ENCODE measurements around the gene HCRTR1.

DNA sequence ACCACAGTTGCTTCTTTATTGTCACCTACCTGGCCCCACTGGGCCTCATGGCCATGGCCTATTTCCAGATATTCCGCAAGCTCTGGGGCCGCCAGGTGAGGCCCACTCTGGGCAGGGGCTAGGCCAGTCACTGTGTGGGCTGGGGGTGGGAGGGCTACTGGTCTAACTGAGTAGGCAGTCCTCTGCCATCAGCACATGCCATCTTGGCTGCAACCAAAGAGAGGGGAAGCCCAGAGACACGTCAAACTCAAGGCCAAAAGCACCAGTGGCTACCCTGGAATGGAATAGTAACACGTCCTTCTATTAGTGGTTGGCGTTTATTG is 4.0 kb downstream of the HCRTR1 start:
- TF ChIP-seq, protein P1, sequence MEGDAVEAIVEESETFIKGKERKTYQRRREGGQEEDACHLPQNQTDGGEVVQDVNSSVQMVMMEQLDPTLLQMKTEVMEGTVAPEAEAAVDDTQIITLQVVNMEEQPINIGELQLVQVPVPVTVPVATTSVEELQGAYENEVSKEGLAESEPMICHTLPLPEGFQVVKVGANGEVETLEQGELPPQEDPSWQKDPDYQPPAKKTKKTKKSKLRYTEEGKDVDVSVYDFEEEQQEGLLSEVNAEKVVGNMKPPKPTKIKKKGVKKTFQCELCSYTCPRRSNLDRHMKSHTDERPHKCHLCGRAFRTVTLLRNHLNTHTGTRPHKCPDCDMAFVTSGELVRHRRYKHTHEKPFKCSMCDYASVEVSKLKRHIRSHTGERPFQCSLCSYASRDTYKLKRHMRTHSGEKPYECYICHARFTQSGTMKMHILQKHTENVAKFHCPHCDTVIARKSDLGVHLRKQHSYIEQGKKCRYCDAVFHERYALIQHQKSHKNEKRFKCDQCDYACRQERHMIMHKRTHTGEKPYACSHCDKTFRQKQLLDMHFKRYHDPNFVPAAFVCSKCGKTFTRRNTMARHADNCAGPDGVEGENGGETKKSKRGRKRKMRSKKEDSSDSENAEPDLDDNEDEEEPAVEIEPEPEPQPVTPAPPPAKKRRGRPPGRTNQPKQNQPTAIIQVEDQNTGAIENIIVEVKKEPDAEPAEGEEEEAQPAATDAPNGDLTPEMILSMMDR (IDR thresholded peaks at IDR 0.05) = no peak
- TF ChIP-seq POLR2A (IDR thresholded peaks at IDR 0.05) = no peak

Measured in breast epithelium (tissue), 3 donors.